WTC11 (cell line): ENCODE measurements around the gene C6orf132. TPM values are rescaled to one million over a fixed set of nuclear protein-coding genes. Genes with fewer than 3 reads are reported as not detected.

Experiments
- CBFB ChIP-seq: sonication (generic); formaldehyde crosslinking; IDR thresholded peaks from 2 replicates; pipeline ENCODE4 v1.8.1; 2022; ENCODE audit warnings: mild to moderate bottlenecking, low read depth, missing genetic modification reagents
- CREB1 ChIP-seq: sonication (generic); formaldehyde crosslinking; IDR thresholded peaks from 2 replicates; pipeline ENCODE4 v1.8.0; 2023; ENCODE audit warnings: mild to moderate bottlenecking, missing genetic modification reagents
- CREM ChIP-seq: sonication (generic); formaldehyde crosslinking; IDR thresholded peaks from 2 replicates; pipeline ENCODE4 v1.8.1; 2022; ENCODE audit warnings: mild to moderate bottlenecking, missing genetic modification reagents, moderate library complexity
- FOXJ3 ChIP-seq: sonication (generic); formaldehyde crosslinking; IDR thresholded peaks from 2 replicates; pipeline ENCODE4 v1.9.0; 2021; ENCODE audit warnings: missing genetic modification reagents, mild to moderate bottlenecking, borderline replicate concordance
- HMGA2 ChIP-seq: fragments of 250-450 bp; sonication (Bioruptor Pico); IDR thresholded peaks from 2 replicates; pipeline ENCODE4 v1.4.0; 2021; ENCODE audit warnings: mild to moderate bottlenecking, moderate library complexity
- IRF2 ChIP-seq: sonication (generic); formaldehyde crosslinking; IDR thresholded peaks from 2 replicates; pipeline ENCODE4 v1.8.0; 2022; ENCODE audit warnings: low read depth, missing genetic modification reagents, borderline replicate concordance
- JUN ChIP-seq: sonication (generic); formaldehyde crosslinking; IDR thresholded peaks from 2 replicates; pipeline ENCODE4 v1.8.0; 2023; ENCODE audit warnings: mild to moderate bottlenecking, missing genetic modification reagents
- MYBL2 ChIP-seq: sonication (generic); formaldehyde crosslinking; IDR thresholded peaks from 2 replicates; pipeline ENCODE4 v1.8.1; 2023; ENCODE audit warnings: mild to moderate bottlenecking, moderate library complexity, missing genetic modification reagents
- NR1H2 ChIP-seq: sonication (generic); formaldehyde crosslinking; IDR thresholded peaks from 2 replicates; pipeline ENCODE4 v1.9.0; 2021; ENCODE audit warnings: mild to moderate bottlenecking, moderate library complexity, missing genetic modification reagents
- NR3C1 ChIP-seq: sonication (generic); formaldehyde crosslinking; conservative IDR thresholded peaks from 2 replicates; pipeline ENCODE4 v1.8.1; 2023; ENCODE audit warnings: low read depth, mild to moderate bottlenecking, missing genetic modification reagents
- RELA ChIP-seq: sonication (generic); formaldehyde crosslinking; IDR thresholded peaks from 2 replicates; pipeline ENCODE4 v1.8.1; 2022; ENCODE audit warnings: missing genetic modification reagents, mild to moderate bottlenecking, borderline replicate concordance
- SP1 ChIP-seq: sonication (generic); formaldehyde crosslinking; conservative IDR thresholded peaks from 2 replicates; pipeline ENCODE4 v1.8.1; 2022; ENCODE audit warnings: missing genetic modification reagents
- TEAD1 ChIP-seq: sonication (generic); formaldehyde crosslinking; IDR thresholded peaks from 2 replicates; pipeline ENCODE4 v1.8.0; 2022; ENCODE audit warnings: mild to moderate bottlenecking, missing genetic modification reagents
- TP53 ChIP-seq: sonication (generic); formaldehyde crosslinking; IDR thresholded peaks from 2 replicates; pipeline ENCODE4 v1.8.1; 2023; ENCODE audit warnings: mild to moderate bottlenecking, missing genetic modification reagents
- ZNF121 ChIP-seq: sonication (generic); formaldehyde crosslinking; IDR thresholded peaks from 2 replicates; pipeline ENCODE4 v1.8.0; 2023; ENCODE audit warnings: missing genetic modification reagents
- ZNF263 ChIP-seq: sonication (generic); formaldehyde crosslinking; IDR thresholded peaks from 2 replicates; pipeline ENCODE4 v1.8.1; 2022; ENCODE audit warnings: low read depth, mild to moderate bottlenecking, moderate library complexity, missing genetic modification reagents
- ZNF396 ChIP-seq: fragments of 250-450 bp; sonication (Bioruptor Pico); IDR thresholded peaks from 2 replicates; pipeline ENCODE4 v1.8.0; 2021; ENCODE audit warnings: mild to moderate bottlenecking, moderate library complexity, borderline replicate concordance
- ZNF423 ChIP-seq: fragments of 250-450 bp; sonication (Bioruptor Pico); IDR thresholded peaks from 2 replicates; pipeline ENCODE4 v2.1.2; 2022; ENCODE audit warnings: mild to moderate bottlenecking, moderate library complexity
- total RNA-seq: library from RNA; stranded (reverse); gene quantifications from 3 replicates; pipeline ENCODE4 v1.2.3, GENCODE V29; 2021
- TF ChIP-seq, protein P1 (sequence below): sonication (generic); formaldehyde crosslinking; IDR thresholded peaks from 2 replicates; pipeline ENCODE4 v1.8.1; 2022; ENCODE audit warnings: mild to moderate bottlenecking, moderate library complexity, missing genetic modification reagents
- TF ChIP-seq, protein P2 (sequence below): sonication (generic); formaldehyde crosslinking; IDR thresholded peaks from 2 replicates; pipeline ENCODE4 v1.8.0; 2022; ENCODE audit warnings: mild to moderate bottlenecking, missing genetic modification reagents
- TF ChIP-seq, protein P3 (sequence below): fragments of 250-450 bp; sonication (Bioruptor Pico); conservative IDR thresholded peaks from 2 replicates; pipeline ENCODE4 v1.9.0; 2021; ENCODE audit warnings: mild to moderate bottlenecking
- TF ChIP-seq, protein P4 (sequence below): sonication (generic); formaldehyde crosslinking; IDR thresholded peaks from 2 replicates; pipeline ENCODE4 v1.8.1; 2022; ENCODE audit warnings: low read depth, missing genetic modification reagents, borderline replicate concordance
- TF ChIP-seq, protein P5 (sequence below): fragments of 200-600 bp; IDR thresholded peaks from 2 replicates; pipeline ENCODE4 v1.8.0; 2022; ENCODE audit warnings: antibody characterized with exemption
- TF ChIP-seq, protein P6 (sequence below): sonication (generic); formaldehyde crosslinking; IDR thresholded peaks from 2 replicates; pipeline ENCODE4 v1.8.0; 2022; ENCODE audit warnings: missing genetic modification reagents
- TF ChIP-seq, protein P7 (sequence below): sonication (generic); formaldehyde crosslinking; IDR thresholded peaks from 2 replicates; pipeline ENCODE4 v1.8.0; 2023; ENCODE audit warnings: missing genetic modification reagents, mild to moderate bottlenecking, borderline replicate concordance

Gene C6orf132
- total RNA-seq, 1 experiment from 2014 or later: 52.6 TPM

DNA sequence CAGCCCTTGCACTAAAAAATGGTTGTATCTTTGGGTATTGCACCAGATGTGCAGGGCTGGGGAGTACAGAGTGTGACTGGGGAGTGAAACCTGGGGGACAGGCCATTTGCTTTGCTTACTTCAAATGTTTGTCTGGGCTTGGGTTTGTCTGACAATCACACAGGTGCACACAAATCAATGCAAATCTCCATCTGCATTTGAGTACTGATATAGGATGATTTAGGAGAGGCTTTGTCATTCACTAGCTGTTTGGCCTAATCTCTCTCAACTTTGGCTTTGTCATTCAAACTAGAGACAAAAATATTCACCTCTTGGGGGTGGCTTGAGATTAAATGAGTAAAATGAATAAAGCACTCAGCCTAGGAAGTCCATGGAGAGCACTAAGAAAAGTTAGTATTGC, 34.6 kb upstream of the C6orf132 start (continued):
- TF ChIP-seq CREM (CRISPR knock-in tag) (no peak), TEAD1 (CRISPR knock-in tag) (peak; percentile 83), HMGA2 (no peak), CBFB (CRISPR knock-in tag) (peak; percentile 67; the same call in 1 of the 2 replicates), TP53 (peak; percentile 83), RELA (no peak), CREB1 (no peak), ZNF396 (CRISPR knock-in tag) (no peak), ZNF423 (CRISPR knock-in tag) (no peak), ZNF263 (CRISPR knock-in tag) (no peak; the same call in 1 of the 2 replicates), ZNF121 (CRISPR knock-in tag) (no peak), NR3C1 (CRISPR knock-in tag) (peak; percentile 93), SP1 (CRISPR knock-in tag) (0 out of 2 replicates have a peak, but pooled peaks have one; percentile 31), FOXJ3 (CRISPR knock-in tag) (no peak), JUN (CRISPR knock-in tag) (no peak), NR1H2 (CRISPR knock-in tag) (no peak), IRF2 (CRISPR knock-in tag) (no peak), MYBL2 (CRISPR knock-in tag) (0 out of 2 replicates have a peak, but pooled peaks have one; percentile 26)
- TF ChIP-seq, protein P1, sequence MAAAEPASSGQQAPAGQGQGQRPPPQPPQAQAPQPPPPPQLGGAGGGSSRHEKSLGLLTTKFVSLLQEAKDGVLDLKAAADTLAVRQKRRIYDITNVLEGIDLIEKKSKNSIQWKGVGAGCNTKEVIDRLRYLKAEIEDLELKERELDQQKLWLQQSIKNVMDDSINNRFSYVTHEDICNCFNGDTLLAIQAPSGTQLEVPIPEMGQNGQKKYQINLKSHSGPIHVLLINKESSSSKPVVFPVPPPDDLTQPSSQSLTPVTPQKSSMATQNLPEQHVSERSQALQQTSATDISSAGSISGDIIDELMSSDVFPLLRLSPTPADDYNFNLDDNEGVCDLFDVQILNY (CRISPR knock-in tag): peak; percentile 48; the same call in 1 of the 2 replicates
- TF ChIP-seq, protein P2, sequence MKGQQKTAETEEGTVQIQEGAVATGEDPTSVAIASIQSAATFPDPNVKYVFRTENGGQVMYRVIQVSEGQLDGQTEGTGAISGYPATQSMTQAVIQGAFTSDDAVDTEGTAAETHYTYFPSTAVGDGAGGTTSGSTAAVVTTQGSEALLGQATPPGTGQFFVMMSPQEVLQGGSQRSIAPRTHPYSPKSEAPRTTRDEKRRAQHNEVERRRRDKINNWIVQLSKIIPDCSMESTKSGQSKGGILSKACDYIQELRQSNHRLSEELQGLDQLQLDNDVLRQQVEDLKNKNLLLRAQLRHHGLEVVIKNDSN (CRISPR knock-in tag): peak; percentile 59
- TF ChIP-seq, protein P3, sequence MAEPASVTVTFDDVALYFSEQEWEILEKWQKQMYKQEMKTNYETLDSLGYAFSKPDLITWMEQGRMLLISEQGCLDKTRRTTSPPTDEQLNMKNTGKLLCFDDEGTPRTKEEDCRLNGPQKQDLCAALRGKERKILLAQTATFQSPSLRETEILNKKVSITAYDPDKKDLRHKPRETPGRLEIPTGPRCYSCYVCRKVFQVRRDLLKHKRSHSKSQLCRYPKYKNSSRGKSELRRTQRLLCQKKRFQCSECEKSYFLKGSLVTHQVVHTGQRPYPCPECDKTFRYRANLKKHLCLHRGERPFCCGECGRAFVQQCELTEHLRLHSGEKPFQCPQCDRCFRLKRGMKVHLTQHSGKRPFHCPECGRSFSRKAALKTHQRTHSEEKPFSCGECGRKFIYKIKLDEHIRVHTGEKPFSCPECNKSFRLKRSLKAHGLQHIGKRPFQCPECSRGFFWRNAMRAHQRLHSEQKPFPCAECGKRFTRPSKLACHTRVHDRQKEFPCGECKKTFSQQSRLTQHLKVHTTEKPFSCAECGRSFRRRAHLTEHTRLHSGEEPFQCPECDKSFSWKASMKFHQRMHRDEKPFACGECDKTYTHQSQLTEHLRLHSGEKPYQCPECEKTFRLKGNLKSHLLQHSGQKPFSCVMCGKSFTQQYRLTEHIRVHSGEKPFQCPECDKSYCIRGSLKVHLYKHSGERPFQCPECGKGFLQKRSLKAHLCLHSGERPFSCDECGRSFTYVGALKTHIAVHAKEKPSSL: no peak
- TF ChIP-seq, protein P4, sequence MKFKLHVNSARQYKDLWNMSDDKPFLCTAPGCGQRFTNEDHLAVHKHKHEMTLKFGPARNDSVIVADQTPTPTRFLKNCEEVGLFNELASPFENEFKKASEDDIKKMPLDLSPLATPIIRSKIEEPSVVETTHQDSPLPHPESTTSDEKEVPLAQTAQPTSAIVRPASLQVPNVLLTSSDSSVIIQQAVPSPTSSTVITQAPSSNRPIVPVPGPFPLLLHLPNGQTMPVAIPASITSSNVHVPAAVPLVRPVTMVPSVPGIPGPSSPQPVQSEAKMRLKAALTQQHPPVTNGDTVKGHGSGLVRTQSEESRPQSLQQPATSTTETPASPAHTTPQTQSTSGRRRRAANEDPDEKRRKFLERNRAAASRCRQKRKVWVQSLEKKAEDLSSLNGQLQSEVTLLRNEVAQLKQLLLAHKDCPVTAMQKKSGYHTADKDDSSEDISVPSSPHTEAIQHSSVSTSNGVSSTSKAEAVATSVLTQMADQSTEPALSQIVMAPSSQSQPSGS (CRISPR knock-in tag): no peak
- TF ChIP-seq, protein P5, sequence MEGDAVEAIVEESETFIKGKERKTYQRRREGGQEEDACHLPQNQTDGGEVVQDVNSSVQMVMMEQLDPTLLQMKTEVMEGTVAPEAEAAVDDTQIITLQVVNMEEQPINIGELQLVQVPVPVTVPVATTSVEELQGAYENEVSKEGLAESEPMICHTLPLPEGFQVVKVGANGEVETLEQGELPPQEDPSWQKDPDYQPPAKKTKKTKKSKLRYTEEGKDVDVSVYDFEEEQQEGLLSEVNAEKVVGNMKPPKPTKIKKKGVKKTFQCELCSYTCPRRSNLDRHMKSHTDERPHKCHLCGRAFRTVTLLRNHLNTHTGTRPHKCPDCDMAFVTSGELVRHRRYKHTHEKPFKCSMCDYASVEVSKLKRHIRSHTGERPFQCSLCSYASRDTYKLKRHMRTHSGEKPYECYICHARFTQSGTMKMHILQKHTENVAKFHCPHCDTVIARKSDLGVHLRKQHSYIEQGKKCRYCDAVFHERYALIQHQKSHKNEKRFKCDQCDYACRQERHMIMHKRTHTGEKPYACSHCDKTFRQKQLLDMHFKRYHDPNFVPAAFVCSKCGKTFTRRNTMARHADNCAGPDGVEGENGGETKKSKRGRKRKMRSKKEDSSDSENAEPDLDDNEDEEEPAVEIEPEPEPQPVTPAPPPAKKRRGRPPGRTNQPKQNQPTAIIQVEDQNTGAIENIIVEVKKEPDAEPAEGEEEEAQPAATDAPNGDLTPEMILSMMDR: no peak
- TF ChIP-seq, protein P6, sequence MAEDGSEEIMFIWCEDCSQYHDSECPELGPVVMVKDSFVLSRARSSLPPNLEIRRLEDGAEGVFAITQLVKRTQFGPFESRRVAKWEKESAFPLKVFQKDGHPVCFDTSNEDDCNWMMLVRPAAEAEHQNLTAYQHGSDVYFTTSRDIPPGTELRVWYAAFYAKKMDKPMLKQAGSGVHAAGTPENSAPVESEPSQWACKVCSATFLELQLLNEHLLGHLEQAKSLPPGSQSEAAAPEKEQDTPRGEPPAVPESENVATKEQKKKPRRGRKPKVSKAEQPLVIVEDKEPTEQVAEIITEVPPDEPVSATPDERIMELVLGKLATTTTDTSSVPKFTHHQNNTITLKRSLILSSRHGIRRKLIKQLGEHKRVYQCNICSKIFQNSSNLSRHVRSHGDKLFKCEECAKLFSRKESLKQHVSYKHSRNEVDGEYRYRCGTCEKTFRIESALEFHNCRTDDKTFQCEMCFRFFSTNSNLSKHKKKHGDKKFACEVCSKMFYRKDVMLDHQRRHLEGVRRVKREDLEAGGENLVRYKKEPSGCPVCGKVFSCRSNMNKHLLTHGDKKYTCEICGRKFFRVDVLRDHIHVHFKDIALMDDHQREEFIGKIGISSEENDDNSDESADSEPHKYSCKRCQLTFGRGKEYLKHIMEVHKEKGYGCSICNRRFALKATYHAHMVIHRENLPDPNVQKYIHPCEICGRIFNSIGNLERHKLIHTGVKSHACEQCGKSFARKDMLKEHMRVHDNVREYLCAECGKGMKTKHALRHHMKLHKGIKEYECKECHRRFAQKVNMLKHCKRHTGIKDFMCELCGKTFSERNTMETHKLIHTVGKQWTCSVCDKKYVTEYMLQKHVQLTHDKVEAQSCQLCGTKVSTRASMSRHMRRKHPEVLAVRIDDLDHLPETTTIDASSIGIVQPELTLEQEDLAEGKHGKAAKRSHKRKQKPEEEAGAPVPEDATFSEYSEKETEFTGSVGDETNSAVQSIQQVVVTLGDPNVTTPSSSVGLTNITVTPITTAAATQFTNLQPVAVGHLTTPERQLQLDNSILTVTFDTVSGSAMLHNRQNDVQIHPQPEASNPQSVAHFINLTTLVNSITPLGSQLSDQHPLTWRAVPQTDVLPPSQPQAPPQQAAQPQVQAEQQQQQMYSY (CRISPR knock-in tag): no peak
- TF ChIP-seq, protein P7, sequence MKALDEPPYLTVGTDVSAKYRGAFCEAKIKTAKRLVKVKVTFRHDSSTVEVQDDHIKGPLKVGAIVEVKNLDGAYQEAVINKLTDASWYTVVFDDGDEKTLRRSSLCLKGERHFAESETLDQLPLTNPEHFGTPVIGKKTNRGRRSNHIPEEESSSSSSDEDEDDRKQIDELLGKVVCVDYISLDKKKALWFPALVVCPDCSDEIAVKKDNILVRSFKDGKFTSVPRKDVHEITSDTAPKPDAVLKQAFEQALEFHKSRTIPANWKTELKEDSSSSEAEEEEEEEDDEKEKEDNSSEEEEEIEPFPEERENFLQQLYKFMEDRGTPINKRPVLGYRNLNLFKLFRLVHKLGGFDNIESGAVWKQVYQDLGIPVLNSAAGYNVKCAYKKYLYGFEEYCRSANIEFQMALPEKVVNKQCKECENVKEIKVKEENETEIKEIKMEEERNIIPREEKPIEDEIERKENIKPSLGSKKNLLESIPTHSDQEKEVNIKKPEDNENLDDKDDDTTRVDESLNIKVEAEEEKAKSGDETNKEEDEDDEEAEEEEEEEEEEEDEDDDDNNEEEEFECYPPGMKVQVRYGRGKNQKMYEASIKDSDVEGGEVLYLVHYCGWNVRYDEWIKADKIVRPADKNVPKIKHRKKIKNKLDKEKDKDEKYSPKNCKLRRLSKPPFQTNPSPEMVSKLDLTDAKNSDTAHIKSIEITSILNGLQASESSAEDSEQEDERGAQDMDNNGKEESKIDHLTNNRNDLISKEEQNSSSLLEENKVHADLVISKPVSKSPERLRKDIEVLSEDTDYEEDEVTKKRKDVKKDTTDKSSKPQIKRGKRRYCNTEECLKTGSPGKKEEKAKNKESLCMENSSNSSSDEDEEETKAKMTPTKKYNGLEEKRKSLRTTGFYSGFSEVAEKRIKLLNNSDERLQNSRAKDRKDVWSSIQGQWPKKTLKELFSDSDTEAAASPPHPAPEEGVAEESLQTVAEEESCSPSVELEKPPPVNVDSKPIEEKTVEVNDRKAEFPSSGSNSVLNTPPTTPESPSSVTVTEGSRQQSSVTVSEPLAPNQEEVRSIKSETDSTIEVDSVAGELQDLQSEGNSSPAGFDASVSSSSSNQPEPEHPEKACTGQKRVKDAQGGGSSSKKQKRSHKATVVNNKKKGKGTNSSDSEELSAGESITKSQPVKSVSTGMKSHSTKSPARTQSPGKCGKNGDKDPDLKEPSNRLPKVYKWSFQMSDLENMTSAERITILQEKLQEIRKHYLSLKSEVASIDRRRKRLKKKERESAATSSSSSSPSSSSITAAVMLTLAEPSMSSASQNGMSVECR (CRISPR knock-in tag): peak; percentile 46; the same call in 1 of the 2 replicates
